HL-60 (cell line): Measurements from ENCODE around the gene TAPT1.

Experiments used
- GABPA ChIP-seq: IDR thresholded peaks from 2 replicates; pipeline ENCODE4 v1.6.1; 2012; ENCODE audit warnings: low read depth
- POLR2AphosphoS5 ChIP-seq: IDR thresholded peaks from 2 replicates; pipeline ENCODE4 v1.6.1; 2012; ENCODE audit warnings: low read depth
- TF ChIP-seq, protein P1 (sequence below): IDR thresholded peaks from 2 replicates; pipeline ENCODE4 v1.6.1; 2012; ENCODE audit warnings: low read depth; ENCODE audit not compliant: insufficient replicate concordance
- TF ChIP-seq, protein P2 (sequence below): IDR thresholded peaks from one replicate; pipeline ENCODE4 v1.5.1; 2011; ENCODE audit warnings: low read length, control low read depth, inconsistent platforms; ENCODE audit not compliant: insufficient read depth

- TF ChIP-seq POLR2AphosphoS5 (no peak), GABPA (no peak)
- TF ChIP-seq, protein P1, sequence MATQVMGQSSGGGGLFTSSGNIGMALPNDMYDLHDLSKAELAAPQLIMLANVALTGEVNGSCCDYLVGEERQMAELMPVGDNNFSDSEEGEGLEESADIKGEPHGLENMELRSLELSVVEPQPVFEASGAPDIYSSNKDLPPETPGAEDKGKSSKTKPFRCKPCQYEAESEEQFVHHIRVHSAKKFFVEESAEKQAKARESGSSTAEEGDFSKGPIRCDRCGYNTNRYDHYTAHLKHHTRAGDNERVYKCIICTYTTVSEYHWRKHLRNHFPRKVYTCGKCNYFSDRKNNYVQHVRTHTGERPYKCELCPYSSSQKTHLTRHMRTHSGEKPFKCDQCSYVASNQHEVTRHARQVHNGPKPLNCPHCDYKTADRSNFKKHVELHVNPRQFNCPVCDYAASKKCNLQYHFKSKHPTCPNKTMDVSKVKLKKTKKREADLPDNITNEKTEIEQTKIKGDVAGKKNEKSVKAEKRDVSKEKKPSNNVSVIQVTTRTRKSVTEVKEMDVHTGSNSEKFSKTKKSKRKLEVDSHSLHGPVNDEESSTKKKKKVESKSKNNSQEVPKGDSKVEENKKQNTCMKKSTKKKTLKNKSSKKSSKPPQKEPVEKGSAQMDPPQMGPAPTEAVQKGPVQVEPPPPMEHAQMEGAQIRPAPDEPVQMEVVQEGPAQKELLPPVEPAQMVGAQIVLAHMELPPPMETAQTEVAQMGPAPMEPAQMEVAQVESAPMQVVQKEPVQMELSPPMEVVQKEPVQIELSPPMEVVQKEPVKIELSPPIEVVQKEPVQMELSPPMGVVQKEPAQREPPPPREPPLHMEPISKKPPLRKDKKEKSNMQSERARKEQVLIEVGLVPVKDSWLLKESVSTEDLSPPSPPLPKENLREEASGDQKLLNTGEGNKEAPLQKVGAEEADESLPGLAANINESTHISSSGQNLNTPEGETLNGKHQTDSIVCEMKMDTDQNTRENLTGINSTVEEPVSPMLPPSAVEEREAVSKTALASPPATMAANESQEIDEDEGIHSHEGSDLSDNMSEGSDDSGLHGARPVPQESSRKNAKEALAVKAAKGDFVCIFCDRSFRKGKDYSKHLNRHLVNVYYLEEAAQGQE, result no peak
- TF ChIP-seq, protein P2, sequence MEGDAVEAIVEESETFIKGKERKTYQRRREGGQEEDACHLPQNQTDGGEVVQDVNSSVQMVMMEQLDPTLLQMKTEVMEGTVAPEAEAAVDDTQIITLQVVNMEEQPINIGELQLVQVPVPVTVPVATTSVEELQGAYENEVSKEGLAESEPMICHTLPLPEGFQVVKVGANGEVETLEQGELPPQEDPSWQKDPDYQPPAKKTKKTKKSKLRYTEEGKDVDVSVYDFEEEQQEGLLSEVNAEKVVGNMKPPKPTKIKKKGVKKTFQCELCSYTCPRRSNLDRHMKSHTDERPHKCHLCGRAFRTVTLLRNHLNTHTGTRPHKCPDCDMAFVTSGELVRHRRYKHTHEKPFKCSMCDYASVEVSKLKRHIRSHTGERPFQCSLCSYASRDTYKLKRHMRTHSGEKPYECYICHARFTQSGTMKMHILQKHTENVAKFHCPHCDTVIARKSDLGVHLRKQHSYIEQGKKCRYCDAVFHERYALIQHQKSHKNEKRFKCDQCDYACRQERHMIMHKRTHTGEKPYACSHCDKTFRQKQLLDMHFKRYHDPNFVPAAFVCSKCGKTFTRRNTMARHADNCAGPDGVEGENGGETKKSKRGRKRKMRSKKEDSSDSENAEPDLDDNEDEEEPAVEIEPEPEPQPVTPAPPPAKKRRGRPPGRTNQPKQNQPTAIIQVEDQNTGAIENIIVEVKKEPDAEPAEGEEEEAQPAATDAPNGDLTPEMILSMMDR, result no peak
These were observed 49.6 kb downstream of the TAPT1 start for GRCh38 chr4:16176621-16177020.
